GM12872 (cell line): ENCODE results near the gene CUX1.

Experiments used
- CTCF ChIP-seq: IDR thresholded peaks from 3 replicates; pipeline ENCODE4 v1.5.1; 2011; ENCODE audit warnings: low read depth, mild to moderate bottlenecking, low read length, moderate library complexity; ENCODE audit not compliant: insufficient read depth

Gene CUX1

GRCh38 chr7:101916041-101916800, 98.8 kb downstream of the CUX1 start:
- no peak for TF ChIP-seq CTCF

DNA sequence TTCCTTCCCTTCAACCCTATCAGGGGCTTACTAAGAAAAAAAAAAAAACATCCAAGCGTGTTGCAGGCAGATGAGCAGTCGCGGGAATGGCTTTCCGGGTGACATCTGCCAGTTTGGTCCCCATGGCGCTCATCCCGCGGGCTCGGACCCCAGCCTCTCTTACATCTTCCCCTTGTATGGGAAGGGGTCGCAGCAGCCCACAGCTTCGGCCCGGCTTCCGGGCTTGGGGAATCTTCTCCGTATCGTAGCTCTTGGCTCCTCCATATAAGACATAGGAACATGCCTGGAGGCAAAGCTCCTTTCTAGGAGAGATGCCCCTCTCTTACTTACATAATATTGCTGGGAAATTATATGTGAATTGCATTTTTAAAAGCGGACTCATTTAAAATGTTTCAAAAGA, 99.5 kb downstream of the CUX1 start:
- no peak for TF ChIP-seq CTCF

GRCh38 chr7:101917566-101917965, 100.1 kb downstream of the CUX1 start:
- no peak for TF ChIP-seq CTCF

- TF ChIP-seq CTCF = no peak
Measured at GRCh38 chr7:101918426-101918825, 101.0 kb downstream of the CUX1 start.

DNA sequence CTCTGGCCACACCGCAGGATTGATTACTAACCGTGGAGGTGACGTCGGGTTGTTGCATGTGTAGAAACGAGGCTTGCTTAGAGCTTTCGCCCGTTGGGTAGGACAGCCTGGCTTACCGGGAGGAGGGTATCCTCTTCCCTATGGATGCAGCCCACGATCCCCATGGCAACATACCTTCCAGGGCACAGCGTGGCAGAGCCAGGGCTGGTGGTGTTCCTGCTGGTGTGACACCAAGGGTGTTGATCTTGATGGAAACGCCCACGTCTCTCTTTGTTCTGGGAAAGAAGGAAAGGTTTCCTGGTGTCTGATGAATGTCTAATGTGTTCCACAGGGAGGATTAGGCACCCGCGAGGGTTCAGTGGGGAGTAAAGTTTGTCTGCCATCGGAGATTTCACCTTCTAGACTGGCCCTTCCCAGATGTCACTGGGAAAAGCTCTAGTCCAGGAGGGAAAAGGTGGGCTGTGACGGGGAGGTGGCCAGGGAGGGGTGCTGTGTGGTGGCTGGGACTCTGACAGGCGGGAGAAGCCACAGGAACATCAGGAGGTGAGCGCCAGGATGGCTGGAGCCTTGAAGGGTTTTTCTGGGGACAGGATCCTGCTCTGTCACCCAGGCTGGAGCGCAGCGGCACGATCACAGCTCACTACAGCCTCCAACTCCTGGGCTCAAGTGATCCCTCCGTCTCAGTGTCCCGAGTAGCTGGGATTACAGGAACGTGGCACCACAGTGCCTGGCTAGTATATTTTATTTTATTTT, 102.1 kb downstream of the CUX1 start:
- TF ChIP-seq CTCF = no peak

GRCh38 chr7:101921061-101921460, 103.6 kb downstream of the CUX1 start:
- no peak for TF ChIP-seq CTCF

DNA sequence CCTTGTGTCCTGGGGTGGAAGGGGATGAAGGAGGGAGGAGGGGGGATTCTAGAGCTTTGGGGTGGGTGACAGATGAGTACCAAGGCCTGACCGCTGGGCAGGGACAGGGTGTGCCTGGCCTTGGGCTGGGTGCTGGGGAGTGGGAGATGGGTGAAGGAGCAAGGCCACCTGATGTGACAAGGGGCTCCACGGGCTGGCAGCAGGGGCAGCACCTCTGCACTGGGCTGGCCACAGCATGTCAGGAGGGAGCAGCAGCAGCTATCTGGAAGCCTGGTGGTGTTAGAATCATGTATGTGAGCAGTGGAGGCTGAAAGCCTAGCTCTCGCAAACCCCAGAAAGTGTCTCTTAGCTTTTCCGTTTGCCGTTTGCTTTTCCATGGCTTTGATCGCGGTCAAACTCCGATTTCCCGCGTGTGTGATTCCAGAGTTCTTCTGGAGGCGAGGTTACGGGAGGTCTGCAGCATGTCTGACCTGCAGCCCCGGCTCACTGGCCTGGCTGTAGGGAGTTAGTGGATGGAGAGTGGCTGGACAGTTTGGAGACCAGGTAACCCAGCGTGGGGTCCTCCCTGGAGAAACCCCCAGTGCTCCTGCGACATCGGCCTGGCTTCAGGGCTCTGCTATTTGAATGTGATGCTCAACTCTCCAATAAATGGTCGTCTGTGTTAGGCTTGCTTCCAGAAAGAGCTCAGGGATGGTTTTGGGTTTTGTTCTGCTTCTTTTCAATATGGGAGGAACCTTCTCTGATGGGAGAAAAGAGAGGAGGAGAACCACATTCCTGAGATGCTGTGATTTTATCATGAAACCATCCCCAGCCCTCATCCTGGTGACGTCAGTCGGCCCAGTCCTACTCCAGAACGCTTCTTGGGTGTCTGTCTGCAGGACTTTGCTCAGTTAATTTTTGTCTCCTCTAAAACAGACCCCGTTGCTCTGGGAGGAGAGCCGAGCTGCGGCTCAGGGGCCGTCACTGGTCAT, 105.5 kb downstream of the CUX1 start:
- TF ChIP-seq CTCF = no peak
